K562 (cell line): ENCODE measurements around the gene EPHA1. TPM values are rescaled to one million over a fixed set of nuclear protein-coding genes. Genes with fewer than 3 reads are reported as not detected.

Source experiments
- ATAC-seq: fragments of 200-7000 bp; cut with Tn5 transposase; 3 replicates; pipeline ENCODE4 v1.9.1; 2020; ENCODE audit warnings: moderate library complexity
- BruUV-seq: library from RNA; stranded (reverse); fragments of 400-500 nt; replicated peaks from 2 replicates; lab custom pipeline; 2021; lab: Mats Ljungman, UMichigan
- CTCF ChIA-PET: fragments of 300-600 bp; formaldehyde crosslinking; extraction: SDS; loops from one replicate; lab custom pipeline; 2021; ENCODE audit warnings: low intra/inter-chr PET ratio; lab: Yijun Ruan, JAX
- POLR2A ChIA-PET: fragments of 300-600, 350-650 bp; sonication (Branson Sonifier 250); formaldehyde crosslinking; extraction: SDS; loops from one replicate; lab custom pipeline; 2021; ENCODE audit warnings: antibody characterized with exemption, inconsistent platforms; lab: Yijun Ruan, JAX
- DNase-seq, 4 experiments: peaks; one replicate each; pipeline versions ENCODE4 v3.0.0 to v3.0.0-alpha.2; 2011 to 2018; ENCODE audit warnings: low spot score in 3 of 4, mixed read lengths in 3 of 4; ENCODE audit errors: extremely low read depth in 1 of 4
- FAIRE-seq: peaks from 2 replicates; lab custom pipeline; 2011; peaks lifted over from hg19 to GRCh38; lab: Jason Lieb, UNC
- H2AFZ ChIP-seq: 2 replicates; pipeline ENCODE4 v1.6.0; 2011; ENCODE audit warnings: low read depth, low read length, control low read depth, inconsistent platforms
- H3K27ac ChIP-seq: fragments of 200-600 bp; 3 replicates; pipeline ENCODE4 v1.8.0; 2011; ENCODE audit warnings: low read depth, mild to moderate bottlenecking, control low read depth, inconsistent platforms, low read length, moderate library complexity, mixed read lengths; ENCODE audit errors: extremely low read depth
- H3K27me3 ChIP-seq, 2 experiments: fragments of 300-600 bp in 1 of 2; 2 replicates in 1 of 2; 3 replicates in 1 of 2; pipeline versions ENCODE4 v1.6.0 to v1.8.0; 2011; ENCODE audit warnings: inconsistent platforms in 2 of 2, low read length in 2 of 2, mild to moderate bottlenecking in 1 of 2, mixed read lengths in 1 of 2, moderate library complexity in 1 of 2; ENCODE audit not compliant: control insufficient read depth in 2 of 2, insufficient read depth in 2 of 2
- H3K36me3 ChIP-seq: fragments of 300-600 bp; 3 replicates; pipeline ENCODE4 v1.8.0; 2011; ENCODE audit warnings: mild to moderate bottlenecking, low read length, inconsistent platforms; ENCODE audit not compliant: control insufficient read depth, insufficient read depth
- H3K4me1 ChIP-seq, 2 experiments: fragments of 200-600 bp in 1 of 2; replicated peaks in 1 of 2; 2 replicates in 1 of 2; 3 replicates in 1 of 2; pipeline versions ENCODE4 v1.5.1 to v1.8.0; 2011; ENCODE audit warnings: inconsistent platforms in 2 of 2, low read length in 2 of 2, mild to moderate bottlenecking in 1 of 2, mixed read lengths in 1 of 2, moderate library complexity in 1 of 2; ENCODE audit not compliant: control insufficient read depth in 2 of 2, insufficient read depth in 2 of 2
- H3K4me2 ChIP-seq: 2 replicates; pipeline ENCODE4 v1.6.1; 2011; ENCODE audit warnings: low read length, control low read depth, inconsistent platforms, mixed read lengths; ENCODE audit not compliant: insufficient read depth
- H3K4me3 ChIP-seq: fragments of 200-600 bp; sonication (generic), shearing (Covaris generic); 2 replicates; pipeline ENCODE4 v1.5.1; 2016; ENCODE audit warnings: control low read depth, inconsistent platforms
- H3K79me2 ChIP-seq: fragments of 200-600 bp; 3 replicates; pipeline ENCODE4 v1.8.0; 2011; ENCODE audit warnings: low read length, inconsistent platforms; ENCODE audit not compliant: control insufficient read depth, insufficient read depth
- H3K9ac ChIP-seq, 2 experiments: 2 replicates each; pipeline versions ENCODE4 v1.6.0 to v1.6.1; 2011; ENCODE audit warnings: low read depth in 2 of 2, low read length in 2 of 2, control low read depth in 1 of 2, inconsistent platforms in 1 of 2, mild to moderate bottlenecking in 1 of 2, mixed read lengths in 1 of 2; ENCODE audit not compliant: insufficient read depth in 1 of 2
- H3K9me1 ChIP-seq: one replicate; pipeline ENCODE4 v1.6.0; 2011; ENCODE audit warnings: inconsistent platforms, mild to moderate bottlenecking, low read length, moderate library complexity; ENCODE audit not compliant: control insufficient read depth, insufficient read depth
- H3K9me3 ChIP-seq: replicated peaks from 2 replicates; pipeline ENCODE4 v1.5.1; 2011; ENCODE audit warnings: low read depth, low read length, inconsistent platforms; ENCODE audit not compliant: control insufficient read depth, insufficient read depth
- H4K20me1 ChIP-seq: replicated peaks from 2 replicates; pipeline ENCODE4 v1.6.1; 2011; ENCODE audit warnings: low read length, inconsistent platforms, mixed read lengths; ENCODE audit not compliant: control insufficient read depth, insufficient read depth
- CSDE1 ChIP-seq, 2 experiments: fragments of 450-650 bp; IDR thresholded peaks; 2 replicates each; pipeline ENCODE4 v1.6.1; 2016; ENCODE audit warnings: mild to moderate bottlenecking in 1 of 2
- KDM2B ChIP-seq: fragments of 250-450 bp; sonication (Bioruptor Pico); IDR thresholded peaks from 2 replicates; pipeline ENCODE4 v1.8.0; 2021; ENCODE audit warnings: mild to moderate bottlenecking, moderate library complexity
- NCOA2 ChIP-seq, 2 experiments: fragments of 450-650 bp; IDR thresholded peaks; 2 replicates each; pipeline ENCODE4 v1.6.1; 2018; ENCODE audit warnings: mild to moderate bottlenecking in 2 of 2, moderate library complexity in 1 of 2; ENCODE audit not compliant: partially characterized antibody in 2 of 2
- SFPQ ChIP-seq: fragments of 200-400 bp; formaldehyde crosslinking; IDR thresholded peaks from 2 replicates; pipeline ENCODE4 v1.6.1; 2017; ENCODE audit warnings: mild to moderate bottlenecking, low read depth, low read length, moderate library complexity
- THRAP3 ChIP-seq: fragments of 450-650 bp; IDR thresholded peaks from 2 replicates; pipeline ENCODE4 v1.6.1; 2016; ENCODE audit warnings: mild to moderate bottlenecking, inconsistent platforms, borderline replicate concordance
- YY1 ChIP-seq, 3 experiments: IDR thresholded peaks; 2 replicates each; pipeline ENCODE4 v1.6.1; 2011; ENCODE audit warnings: low read length in 2 of 3, mild to moderate bottlenecking in 2 of 3, moderate library complexity in 2 of 3, borderline replicate concordance in 1 of 3, control low read depth in 1 of 3, low read depth in 1 of 3; ENCODE audit not compliant: insufficient read depth in 3 of 3, insufficient replicate concordance in 2 of 3, control insufficient read depth in 1 of 3, insufficient read length in 1 of 3; ENCODE audit errors: extremely low read depth in 1 of 3
- ZFP30 ChIP-seq: fragments of 250-450 bp; sonication (Bioruptor Pico); IDR thresholded peaks from 2 replicates; pipeline ENCODE4 v1.8.0; 2022; ENCODE audit warnings: moderate library complexity, mild to moderate bottlenecking, inconsistent platforms, borderline replicate concordance
- ZNF133 ChIP-seq: fragments of 250-450 bp; sonication (Bioruptor Pico); IDR thresholded peaks from 2 replicates; pipeline ENCODE4 v1.4.0; 2020; ENCODE audit warnings: mild to moderate bottlenecking
- ZNF407 ChIP-seq: fragments of 450-650 bp; IDR thresholded peaks from 2 replicates; pipeline ENCODE4 v1.6.1; 2016; ENCODE audit warnings: low read depth
- WGBS: fragments of 100-300 bp; shearing (Covaris generic); methylation state at CpG from one replicate; pipeline ENCODE4 v1.1.6; 2016; ENCODE audit warnings: low coverage, mixed read lengths; ENCODE audit not compliant: insufficient coverage; ENCODE audit errors: missing lambda C conversion rate; 5-methylcytosine and 5-hydroxymethylcytosine counted together
- in situ Hi-C: fragments of 300-500 bp; cut with MboI; formaldehyde crosslinking; loops from 4 replicates; pipeline ENCODE4 v1.15.0; 2018; ENCODE audit warnings: inconsistent platforms, mixed read lengths
- intact Hi-C: fragments of 100-400 bp; cut with micrococcal nuclease; formaldehyde crosslinking; loops from 2 replicates; pipeline ENCODE4 v1.14.2; 2022
- polyA plus RNA-seq, 8 experiments: library from polyadenylated mRNA; depleted of rRNA in 4 of 8; stranded (reverse) in 5 of 8; unstranded in 3 of 8; fragments of >200 nt; fragmentation: Nextera tagmentation in 2 of 8; fragmentation: Illumina TruSeq in 1 of 8; extraction: Ambion mirVana in 2 of 8; extraction: Trizol in 1 of 8; gene quantifications; 2 replicates each; pipeline versions ENCODE4 v1.2.1 to v1.2.3, GENCODE V29; 2011 to 2014; ENCODE audit warnings: inconsistent platforms in 1 of 8, missing spikeins in 1 of 8
- total RNA-seq, 7 experiments: library from RNA; depleted of rRNA in 6 of 7; stranded (reverse); fragments of >200 nt in 6 of 7; fragmentation: Illumina TruSeq in 2 of 7; extraction: Trizol in 2 of 7; gene quantifications; 2 replicates each; pipeline versions ENCODE4 v1.2.1 to v1.2.3, GENCODE V29; 2011 to 2021; ENCODE audit warnings: low replicate concordance in 1 of 7

EPHA1 gene
- total and polyA plus RNA-seq, 9 of the 15 experiments (the other 6 are each of a cell fraction or from before 2014, with no cell fraction given), result 0.22 to 0.57 (median 0.32) TPM; not detected in 6

- Histone ChIP-seq H3K9me1 (no peaks in the 10 kb centered on the region), H3K79me2 (no peaks in the 10 kb centered on the region), H3K9me3 (peaks cover 3% of the 10 kb centered on the region; the same call in 1 of the 2 replicates), H4K20me1 (no peaks in the 10 kb centered on the region), H3K27me3 (no peaks in the 10 kb centered on the region; a peak in 1 of 5 replicates), H3K9ac (no peak overlapping the region), H3K4me2 (no peak overlapping the region), H3K36me3 (no peaks in the 10 kb centered on the region), H3K27ac (no peak overlapping the region), H2AFZ (no peak overlapping the region), H3K4me1 (peaks cover 0 to 8% of the 10 kb centered on the region in 2 experiments; a peak in 1 of 5 replicates), H3K4me3 (no peak overlapping the region)
- ATAC-seq, result no peak
- no peak for FAIRE-seq
- in situ Hi-C loops, result no loop called here
- no peak for DNase-seq
- intact Hi-C loops, result loop anchor here (1.0 to 5.0 kb wide), 6 partner anchors 36 to 176 kb away; no protein-coding TSS in a partner anchor
- CTCF ChIA-PET, result interaction anchor here (1.1 to 1.9 kb wide), 4 partner anchors 36 to 175 kb away, joined by 3 to 12 read pairs (median 4); no protein-coding TSS in a partner anchor
- POLR2A ChIA-PET, result interaction anchor here (0.5 to 2.1 kb wide), 3 partner anchors 11 to 36 kb away, joined by 3 to 4 read pairs (median 3); no protein-coding TSS in a partner anchor
- BruUV-seq, result no TSS peak
- WGBS, result 47% methylated on average over 8 of the region's 8 CpGs
- TF ChIP-seq ZFP30 (CRISPR knock-in tag) (no peak), THRAP3 (no peak), SFPQ (no peak), CSDE1 (IDR thresholded peaks at IDR 0.05) (no peak), YY1 (IDR thresholded peaks at IDR 0.05; ENCODE audit: borderline replicate concordance in 1 of 3, control insufficient read depth in 1 of 3, extremely low read depth in 1 of 3, insufficient read depth in 3 of 3, insufficient read length in 1 of 3, insufficient replicate concordance in 2 of 3, low read depth in 1 of 3, low read length in 2 of 3) (no peak), ZNF133 (CRISPR knock-in tag) (no peak), ZNF407 (no peak), KDM2B (no peak), NCOA2 (IDR thresholded peaks at IDR 0.05; ENCODE audit: partially characterized antibody in 2 of 2) (no peak)
These were observed 7.2 kb upstream of the EPHA1 start for GRCh38 chr7:143415742-143416397.
